Sigmoid colon (tissue), 4 donors: Measurements from ENCODE around the gene C1QTNF1.

ENCODE experiments used
- CTCF ChIP-seq, 4 experiments: fragments of 450-650 bp in 3 of 4; fragments of 200-600 bp in 1 of 4; IDR thresholded peaks; one replicate each; pipeline ENCODE4 v1.5.1; 2016 to 2019; ENCODE audit warnings: antibody characterized with exemption in 4 of 4, mild to moderate bottlenecking in 3 of 4, moderate library complexity in 2 of 4
- EP300 ChIP-seq, 4 donors: sonication (generic); formaldehyde crosslinking; IDR thresholded peaks; one replicate each; pipeline ENCODE4 v1.6.1; 2017; ENCODE audit warnings: antibody characterized with exemption in 4 of 4
- POLR2A ChIP-seq, 2 donors: fragments of 450-650 bp; IDR thresholded peaks; one replicate each; pipeline ENCODE4 v1.6.1; 2016; ENCODE audit warnings: antibody characterized with exemption in 2 of 2, mild to moderate bottlenecking in 2 of 2, moderate library complexity in 2 of 2

DNA sequence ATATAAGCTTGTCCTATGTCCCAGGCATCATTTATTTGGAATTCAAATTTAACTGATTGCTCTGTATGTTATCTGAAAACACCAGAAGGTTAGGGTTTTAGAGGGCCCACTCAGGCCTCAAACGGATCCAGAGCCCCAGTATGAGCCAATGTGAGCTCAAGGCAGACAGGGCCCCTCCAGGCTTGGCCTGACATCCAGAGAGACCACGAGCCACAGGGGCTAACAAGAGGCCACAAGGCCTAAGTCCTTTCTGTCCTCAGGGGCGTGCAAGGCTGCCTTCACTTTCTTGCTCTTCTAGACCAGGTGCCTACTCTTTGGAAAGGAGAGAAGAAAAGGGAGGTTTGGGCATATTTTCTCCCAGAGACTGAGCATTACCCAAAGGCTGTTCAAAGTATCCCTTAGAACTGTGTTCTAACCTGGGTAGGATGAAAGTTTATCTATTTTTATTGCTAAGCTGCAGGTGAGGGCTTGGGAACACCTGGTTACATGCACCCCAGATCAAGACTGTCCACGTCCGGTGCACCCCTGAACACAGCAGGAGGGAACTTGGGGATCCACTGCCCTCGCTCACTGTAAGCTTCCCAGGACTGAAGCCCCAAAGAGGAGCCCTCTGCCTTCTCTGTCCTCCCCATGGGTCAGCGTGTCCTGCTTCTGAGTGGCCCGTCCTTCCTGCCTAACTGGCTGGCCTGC, 49.2 kb downstream of the C1QTNF1 start:
- TF ChIP-seq CTCF (IDR thresholded peaks at IDR 0.05), result no peak
- no peak for TF ChIP-seq EP300 (IDR thresholded peaks at IDR 0.05)
- TF ChIP-seq POLR2A (IDR thresholded peaks at IDR 0.05), result no peak
